KMS-11 (cell line): ENCODE data around the gene CKAP2L.

Source experiments
- H2AFZ ChIP-seq: fragments of 200-600 bp; sonication (generic); 2 replicates; pipeline ENCODE4 v1.6.1; 2016; ENCODE audit warnings: antibody characterized with exemption, mixed run types, low read depth
- H3K27ac ChIP-seq: fragments of 200-600 bp; sonication (generic); 2 replicates; pipeline ENCODE4 v1.6.1; 2016; ENCODE audit warnings: mild to moderate bottlenecking, mixed run types
- H3K27me3 ChIP-seq: fragments of 200-600 bp; sonication (generic); 2 replicates; pipeline ENCODE4 v1.6.1; 2017; ENCODE audit warnings: mild to moderate bottlenecking, low read depth, mixed run types, moderate library complexity; ENCODE audit not compliant: insufficient read depth
- H3K36me3 ChIP-seq: fragments of 200-600 bp; sonication (generic); 2 replicates; pipeline ENCODE4 v1.6.1; 2017; ENCODE audit warnings: mild to moderate bottlenecking, mixed run types; ENCODE audit not compliant: insufficient read depth
- H3K4me1 ChIP-seq: fragments of 200-600 bp; sonication (generic); 2 replicates; pipeline ENCODE4 v1.6.1; 2016; ENCODE audit warnings: mild to moderate bottlenecking, low read depth, mixed run types; ENCODE audit not compliant: poor library complexity, severe bottlenecking
- H3K4me2 ChIP-seq: fragments of 200-600 bp; sonication (generic); 2 replicates; pipeline ENCODE4 v1.7.0; 2016; ENCODE audit warnings: mild to moderate bottlenecking, mixed run types
- H3K4me3 ChIP-seq: fragments of 200-600 bp; sonication (generic); IDR thresholded peaks from 2 replicates; pipeline ENCODE4 v1.6.1; 2017; ENCODE audit warnings: low read depth, low read length, mixed read lengths; ENCODE audit not compliant: insufficient read depth
- H3K79me2 ChIP-seq: fragments of 200-600 bp; sonication (generic); 2 replicates; pipeline ENCODE4 v1.6.1; 2016; ENCODE audit warnings: low read depth, mixed run types; ENCODE audit not compliant: insufficient read depth
- H3K9ac ChIP-seq: fragments of 200-600 bp; sonication (generic); 2 replicates; pipeline ENCODE4 v1.6.1; 2016; ENCODE audit warnings: mild to moderate bottlenecking, mixed run types
- H4K20me1 ChIP-seq: fragments of 200-600 bp; sonication (generic); 2 replicates; pipeline ENCODE4 v1.6.1; 2016; ENCODE audit warnings: mild to moderate bottlenecking, mixed run types; ENCODE audit not compliant: insufficient read depth
- CTCF ChIP-seq: fragments of 200-600 bp; sonication (generic); conservative IDR thresholded peaks from 2 replicates; pipeline ENCODE4 v1.6.1; 2017; ENCODE audit warnings: low read depth, mild to moderate bottlenecking, antibody characterized with exemption, low read length, moderate library complexity, mixed read lengths

Gene CKAP2L

GRCh38 chr2:112751451-112752197, 12.8 kb downstream of the CKAP2L start:
- H3K36me3 ChIP-seq, result no peaks in the 10 kb centered on the region
- no peak overlapping the region for H3K27ac ChIP-seq
- H3K79me2 ChIP-seq, result no peaks in the 10 kb centered on the region; the same call in 1 of the 2 replicates
- H2AFZ ChIP-seq, result no peak overlapping the region
- H3K9ac ChIP-seq, result no peak overlapping the region
- H3K4me3 ChIP-seq, result no peak overlapping the region
- H3K27me3 ChIP-seq, result no peaks in the 10 kb centered on the region
- H4K20me1 ChIP-seq, result no peaks in the 10 kb centered on the region
- no peak overlapping the region for H3K4me2 ChIP-seq
- no peak for TF ChIP-seq CTCF
- H3K4me1 ChIP-seq, result no peaks in the 10 kb centered on the region

GRCh38 chr2:112750560-112750843, 13.9 kb downstream of the CKAP2L start:
- no peak for TF ChIP-seq CTCF
- Histone ChIP-seq H3K36me3 (no peaks in the 10 kb centered on the region), H3K27ac (peak overlapping the region; percentile 13; the same call in 1 of the 2 replicates), H3K27me3 (no peaks in the 10 kb centered on the region), H4K20me1 (no peaks in the 10 kb centered on the region), H3K79me2 (no peaks in the 10 kb centered on the region; the same call in 1 of the 2 replicates), H2AFZ (no peak overlapping the region), H3K4me2 (no peak overlapping the region), H3K9ac (no peak overlapping the region), H3K4me1 (no peaks in the 10 kb centered on the region), H3K4me3 (no peak overlapping the region)

DNA sequence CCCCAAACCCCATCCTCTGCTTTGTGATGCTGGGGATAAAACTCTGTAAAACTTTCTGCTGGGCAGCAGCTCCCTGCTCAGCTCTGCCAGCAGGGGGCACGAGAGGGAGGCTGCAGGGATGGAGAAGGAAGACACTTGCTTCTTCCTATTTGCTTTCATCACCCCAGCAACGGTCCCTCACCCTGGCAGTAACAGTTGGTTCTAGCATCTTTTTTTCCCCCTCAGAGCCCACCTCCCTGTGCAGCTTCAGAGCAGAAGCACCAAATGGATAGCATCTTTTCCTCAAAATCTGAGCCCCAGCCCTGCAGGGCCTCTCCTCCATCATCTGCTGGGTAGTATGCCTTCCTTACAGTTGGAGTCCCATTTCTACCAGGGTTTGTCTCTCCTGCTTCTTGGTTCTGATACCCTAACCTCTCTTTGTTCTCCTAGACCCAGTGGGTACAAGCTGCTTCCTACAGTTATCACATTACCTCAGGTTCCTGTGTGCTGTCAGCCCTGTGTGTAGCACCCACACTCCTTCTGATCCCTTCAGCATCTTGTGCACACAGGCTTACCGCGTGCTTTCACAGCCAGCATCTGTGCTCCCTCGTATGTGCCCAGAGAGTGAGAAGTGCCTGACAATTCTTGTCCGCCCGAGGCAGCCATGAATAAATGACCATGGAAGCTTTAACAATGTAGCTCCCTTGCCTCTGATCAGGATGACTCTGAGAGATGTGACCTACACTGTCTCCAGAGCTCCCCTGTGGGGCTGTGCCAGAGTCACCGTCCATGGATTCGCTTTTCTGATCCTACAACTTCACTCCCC, 14.5 kb downstream of the CKAP2L start:
- Histone ChIP-seq H3K27ac (peak overlapping the region; percentile 13; the same call in 1 of the 2 replicates), H2AFZ (no peak overlapping the region), H3K27me3 (no peaks in the 10 kb centered on the region), H3K4me2 (no peak overlapping the region), H3K4me3 (no peak overlapping the region), H4K20me1 (no peaks in the 10 kb centered on the region), H3K4me1 (no peaks in the 10 kb centered on the region), H3K79me2 (no peaks in the 10 kb centered on the region; the same call in 1 of the 2 replicates), H3K9ac (no peak overlapping the region), H3K36me3 (no peaks in the 10 kb centered on the region)
- peak; percentile 72 for TF ChIP-seq CTCF

GRCh38 chr2:112740527-112740926, 23.9 kb downstream of the CKAP2L start:
- Histone ChIP-seq H2AFZ (no peak overlapping the region), H3K27ac (no peak overlapping the region), H3K27me3 (no peaks in the 10 kb centered on the region), H3K79me2 (no peaks in the 10 kb centered on the region), H3K4me1 (no peaks in the 10 kb centered on the region), H3K36me3 (no peaks in the 10 kb centered on the region), H3K4me2 (no peak overlapping the region), H3K4me3 (no peak overlapping the region), H3K9ac (no peak overlapping the region), H4K20me1 (no peaks in the 10 kb centered on the region)
- no peak for TF ChIP-seq CTCF
